Ramos (cell line): ENCODE measurements around the gene OGDH.
"Not testable (repeated sequence)": the region's sequence is repeated elsewhere in the genome, so short reads cannot be mapped to it uniquely, and the experiment has no call there.

Source experiments
- in situ Hi-C: fragments of 300-500 bp; cut with MboI; formaldehyde crosslinking; loops from one replicate; pipeline ENCODE4 v1.14.3; 2022; ENCODE audit warnings: low sequenced_read_pairs; ENCODE audit not compliant: unreplicated experiment

The OGDH gene

GRCh38 chr7:44697136-44698045 lies 91.0 kb downstream of the OGDH start:
- in situ Hi-C loops = no loop called here

- in situ Hi-C loops = no loop called here
These were observed 91.7 kb downstream of the OGDH start for GRCh38 chr7:44698046-44698580.

- in situ Hi-C loops = not testable (repeated sequence)
These were observed 93.2 kb downstream of the OGDH start for GRCh38 chr7:44699598-44699997.

- in situ Hi-C loops = no loop called here
These were observed 93.9 kb downstream of the OGDH start for GRCh38 chr7:44700322-44700721.

- in situ Hi-C loops = not testable (repeated sequence)
These were observed 97.0 kb downstream of the OGDH start for GRCh38 chr7:44703391-44703790.

- in situ Hi-C loops = no loop called here
These were observed 97.5 kb downstream of the OGDH start for GRCh38 chr7:44703921-44704320.

- in situ Hi-C loops = no loop called here
These were observed 99.0 kb downstream of the OGDH start for GRCh38 chr7:44705434-44705833.

- in situ Hi-C loops = no loop called here
These were observed 100.5 kb downstream of the OGDH start for GRCh38 chr7:44706788-44707557.

- in situ Hi-C loops = no loop called here
These were observed 101.3 kb downstream of the OGDH start for GRCh38 chr7:44707558-44708230.

- in situ Hi-C loops = no loop called here
These were observed 102.8 kb downstream of the OGDH start for GRCh38 chr7:44709011-44709915.

GRCh38 chr7:44709945-44710596 lies 103.6 kb downstream of the OGDH start:
- in situ Hi-C loops = no loop called here

GRCh38 chr7:44711528-44711927 lies 105.1 kb downstream of the OGDH start:
- in situ Hi-C loops = no loop called here

- in situ Hi-C loops = no loop called here
These were observed 105.6 kb downstream of the OGDH start for GRCh38 chr7:44712012-44712411.

GRCh38 chr7:44713141-44713540 lies 106.7 kb downstream of the OGDH start:
- in situ Hi-C loops = no loop called here

GRCh38 chr7:44713680-44714335 lies 107.4 kb downstream of the OGDH start:
- in situ Hi-C loops = no loop called here

GRCh38 chr7:44716205-44716604 lies 109.8 kb downstream of the OGDH start:
- in situ Hi-C loops = no loop called here

GRCh38 chr7:44720301-44720700 lies 113.9 kb downstream of the OGDH start:
- in situ Hi-C loops = no loop called here

- in situ Hi-C loops = no loop called here
These were observed 117.8 kb downstream of the OGDH start for GRCh38 chr7:44724276-44724675.

- in situ Hi-C loops = not testable (repeated sequence)
These were observed 119.8 kb downstream of the OGDH start for GRCh38 chr7:44726250-44726649.
